HG03342 (cell line): ENCODE measurements around the gene ASB16.
A peak's percentile ranks its signal among the peaks of the same experiment; 100 is the strongest.

Source experiments
- ATAC-seq: cut with Tn5 transposase; IDR thresholded peaks from one replicate; pipeline ENCODE4 v1.9.1; 2021; ENCODE audit warnings: mild to moderate bottlenecking, moderate library complexity; ENCODE audit not compliant: unreplicated experiment

ASB16 gene

DNA sequence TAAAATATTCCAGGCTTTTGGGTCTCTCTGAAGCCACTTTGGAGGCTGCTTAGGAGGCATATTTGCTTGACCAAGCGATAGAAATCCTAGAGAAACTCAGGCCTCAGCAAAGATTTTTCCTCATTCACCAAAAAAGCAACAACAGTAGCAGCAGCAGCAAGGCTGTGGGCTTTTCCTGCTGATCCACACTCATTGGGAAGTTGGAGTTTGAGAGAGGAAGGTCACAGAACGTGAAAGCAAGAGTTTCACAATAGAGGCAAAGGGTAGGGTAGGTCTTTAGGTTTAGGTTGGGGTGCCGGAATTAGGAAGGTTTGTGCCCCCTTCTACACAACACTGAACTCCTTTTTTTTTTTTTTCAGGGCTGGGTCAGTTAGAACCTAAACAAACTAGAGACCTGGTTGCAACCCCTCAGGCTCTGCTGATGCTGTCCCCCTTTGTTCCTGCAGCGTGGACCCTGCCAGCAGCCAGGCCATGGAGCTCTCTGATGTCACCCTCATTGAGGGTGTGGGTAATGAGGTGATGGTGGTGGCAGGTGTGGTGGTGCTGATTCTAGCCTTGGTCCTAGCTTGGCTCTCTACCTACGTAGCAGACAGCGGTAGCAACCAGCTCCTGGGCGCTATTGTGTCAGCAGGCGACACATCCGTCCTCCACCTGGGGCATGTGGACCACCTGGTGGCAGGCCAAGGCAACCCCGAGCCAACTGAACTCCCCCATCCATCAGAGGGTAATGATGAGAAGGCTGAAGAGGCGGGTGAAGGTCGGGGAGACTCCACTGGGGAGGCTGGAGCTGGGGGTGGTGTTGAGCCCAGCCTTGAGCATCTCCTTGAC, 18.3 kb downstream of the ASB16 start:
- no peak for ATAC-seq

DNA sequence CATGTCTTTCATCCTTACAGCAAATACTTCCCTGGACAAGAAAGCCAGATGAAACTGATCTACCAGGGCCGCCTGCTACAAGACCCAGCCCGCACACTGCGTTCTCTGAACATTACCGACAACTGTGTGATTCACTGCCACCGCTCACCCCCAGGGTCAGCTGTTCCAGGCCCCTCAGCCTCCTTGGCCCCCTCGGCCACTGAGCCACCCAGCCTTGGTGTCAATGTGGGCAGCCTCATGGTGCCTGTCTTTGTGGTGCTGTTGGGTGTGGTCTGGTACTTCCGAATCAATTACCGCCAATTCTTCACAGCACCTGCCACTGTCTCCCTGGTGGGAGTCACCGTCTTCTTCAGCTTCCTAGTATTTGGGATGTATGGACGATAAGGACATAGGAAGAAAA, 20.0 kb downstream of the ASB16 start:
- ATAC-seq: no peak

DNA sequence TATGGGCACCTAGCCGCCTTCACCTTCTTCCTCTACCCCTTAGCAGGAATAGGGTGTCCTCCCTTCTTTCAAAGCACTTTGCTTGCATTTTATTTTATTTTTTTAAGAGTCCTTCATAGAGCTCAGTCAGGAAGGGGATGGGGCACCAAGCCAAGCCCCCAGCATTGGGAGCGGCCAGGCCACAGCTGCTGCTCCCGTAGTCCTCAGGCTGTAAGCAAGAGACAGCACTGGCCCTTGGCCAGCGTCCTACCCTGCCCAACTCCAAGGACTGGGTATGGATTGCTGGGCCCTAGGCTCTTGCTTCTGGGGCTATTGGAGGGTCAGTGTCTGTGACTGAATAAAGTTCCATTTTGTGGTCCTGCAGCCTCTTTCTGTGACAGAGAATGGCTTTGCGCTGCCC, 20.9 kb downstream of the ASB16 start:
- no peak for ATAC-seq

DNA sequence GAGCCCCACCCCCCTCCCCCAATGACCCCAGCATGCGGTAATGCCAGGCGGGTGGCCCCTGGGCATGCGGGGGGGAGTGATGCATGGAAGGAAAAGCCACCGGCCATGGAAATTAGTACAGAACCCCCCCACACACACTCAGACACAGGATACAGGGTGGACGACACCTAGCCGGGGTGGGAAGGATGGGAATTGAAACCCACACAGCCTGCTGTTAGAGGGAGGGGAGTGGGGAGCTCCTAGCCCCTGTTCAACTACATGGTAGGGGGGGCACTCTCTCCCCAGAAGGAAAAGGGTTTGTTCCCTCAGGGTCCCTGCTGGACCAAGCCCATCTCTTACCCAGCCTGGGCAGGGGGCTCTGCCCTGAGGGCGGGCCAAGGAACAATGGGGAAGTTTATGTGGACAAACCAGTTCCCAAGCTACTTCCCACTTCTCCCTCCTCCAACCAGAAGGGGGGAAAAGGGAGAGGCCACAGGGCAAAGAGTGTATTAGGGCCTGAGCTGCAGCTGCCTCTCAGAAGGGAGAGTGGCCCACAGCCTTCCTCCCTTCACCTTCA, 21.5 kb downstream of the ASB16 start:
- no peak for ATAC-seq

DNA sequence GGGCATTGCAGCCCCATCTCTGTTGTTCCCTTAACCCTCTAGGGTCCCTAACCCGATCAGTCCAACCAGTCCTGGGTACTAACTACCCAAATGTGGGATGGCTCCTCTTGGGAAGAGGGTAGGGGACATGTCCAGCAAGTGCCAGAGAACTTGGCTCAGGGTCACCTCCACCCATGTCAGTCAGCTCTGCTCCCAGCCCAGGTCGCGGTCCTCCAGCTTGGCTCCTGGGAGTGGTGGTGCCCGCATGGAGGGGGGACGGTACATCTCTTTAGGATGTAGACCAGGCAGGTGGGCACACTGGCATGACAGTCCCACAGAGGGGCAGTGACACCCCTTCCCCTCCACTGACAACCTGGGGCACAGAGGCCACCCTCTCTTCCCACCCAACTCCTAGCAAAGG, 22.2 kb downstream of the ASB16 start:
- no peak for ATAC-seq

DNA sequence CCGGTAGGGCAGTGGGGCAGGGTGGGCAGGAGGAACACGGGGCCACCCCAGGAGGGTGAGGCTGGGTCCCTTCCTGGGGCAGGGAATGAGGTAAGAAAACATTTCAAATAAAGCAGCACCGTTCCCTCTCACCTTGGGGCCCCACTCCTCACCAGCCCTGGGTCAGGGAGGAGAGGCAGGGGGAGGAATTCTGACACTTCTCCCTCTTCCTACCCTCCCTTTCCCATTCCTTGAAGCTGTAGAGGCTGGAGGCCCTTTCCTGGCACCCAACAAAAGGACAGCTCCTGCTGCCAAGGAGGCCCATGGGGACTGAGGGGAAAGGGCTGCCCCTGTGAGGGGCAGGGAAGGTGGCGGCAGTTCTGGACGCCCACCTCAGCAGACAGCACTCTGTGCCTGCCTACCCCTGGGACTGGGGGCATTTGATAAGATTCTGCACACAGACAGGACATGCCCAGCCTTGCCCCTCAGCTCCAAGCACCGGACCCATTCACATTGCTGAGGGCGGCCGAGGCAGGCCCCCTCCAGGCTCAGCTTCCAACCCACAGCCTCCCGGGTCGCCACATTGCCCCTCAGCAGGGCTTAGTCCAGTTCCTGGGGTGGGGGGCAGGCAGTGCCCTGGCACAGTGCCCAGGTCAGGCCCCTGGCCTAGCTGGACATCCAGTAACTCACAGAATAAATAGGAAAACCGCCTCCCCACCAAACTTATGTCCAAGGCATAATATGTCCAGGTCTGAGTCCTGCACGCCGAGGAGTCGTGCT, 23.0 kb downstream of the ASB16 start:
- ATAC-seq: no peak

DNA sequence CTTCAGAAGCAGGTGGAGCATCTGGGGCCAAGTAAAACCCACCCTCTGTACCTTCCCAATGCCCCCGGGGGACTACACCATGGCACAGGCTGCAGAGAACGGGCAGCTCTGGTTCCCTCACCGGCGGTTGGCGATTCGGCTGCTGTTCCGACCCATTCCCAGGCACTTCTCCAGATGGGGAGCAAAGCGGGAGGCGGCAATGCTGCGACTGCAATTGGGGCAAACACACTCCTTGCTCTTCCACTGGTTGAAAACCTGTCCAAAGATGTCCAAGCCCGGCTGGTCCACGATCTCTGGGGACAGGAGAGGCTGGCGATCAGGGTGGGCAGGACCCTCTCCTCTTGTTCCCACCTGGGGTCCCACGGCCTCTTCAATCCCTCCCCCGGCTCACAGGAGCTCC, 26.6 kb downstream of the ASB16 start:
- no peak for ATAC-seq

DNA sequence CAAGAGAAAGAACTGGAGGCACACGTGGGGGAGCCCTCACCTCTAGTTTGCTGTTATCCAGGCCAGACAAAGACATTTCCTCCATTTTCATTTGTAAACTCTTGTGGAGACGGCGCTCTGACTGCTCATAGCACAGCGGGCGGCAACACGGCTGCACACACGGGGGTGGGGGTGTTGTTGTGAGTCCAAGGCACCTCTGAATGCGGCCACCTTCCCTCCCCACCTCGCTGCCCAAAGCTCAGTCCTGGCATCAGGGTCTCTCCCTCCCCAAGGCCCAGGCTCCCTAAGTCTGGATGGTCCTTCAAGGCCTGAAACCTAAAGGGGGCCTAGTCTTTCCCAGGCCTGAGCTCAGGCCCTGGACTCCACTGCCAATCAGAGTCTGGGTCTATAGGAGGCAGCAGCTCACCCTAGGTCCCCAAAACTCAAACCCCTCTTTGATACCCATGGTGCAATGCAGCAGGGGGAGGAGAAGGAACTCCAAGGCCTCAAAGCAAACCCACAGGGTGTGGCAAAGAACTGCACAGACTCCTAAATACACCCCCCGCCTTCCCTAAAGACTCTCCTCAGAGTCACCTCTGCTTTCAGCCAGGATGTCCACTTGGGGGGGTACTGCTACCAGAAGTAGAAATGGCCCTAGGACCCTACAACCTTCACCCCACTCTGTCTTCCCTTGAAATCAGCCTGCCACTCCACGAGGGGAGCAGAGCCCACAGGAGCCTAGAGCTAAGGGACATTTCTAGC, 27.6 kb downstream of the ASB16 start:
- ATAC-seq: no peak

DNA sequence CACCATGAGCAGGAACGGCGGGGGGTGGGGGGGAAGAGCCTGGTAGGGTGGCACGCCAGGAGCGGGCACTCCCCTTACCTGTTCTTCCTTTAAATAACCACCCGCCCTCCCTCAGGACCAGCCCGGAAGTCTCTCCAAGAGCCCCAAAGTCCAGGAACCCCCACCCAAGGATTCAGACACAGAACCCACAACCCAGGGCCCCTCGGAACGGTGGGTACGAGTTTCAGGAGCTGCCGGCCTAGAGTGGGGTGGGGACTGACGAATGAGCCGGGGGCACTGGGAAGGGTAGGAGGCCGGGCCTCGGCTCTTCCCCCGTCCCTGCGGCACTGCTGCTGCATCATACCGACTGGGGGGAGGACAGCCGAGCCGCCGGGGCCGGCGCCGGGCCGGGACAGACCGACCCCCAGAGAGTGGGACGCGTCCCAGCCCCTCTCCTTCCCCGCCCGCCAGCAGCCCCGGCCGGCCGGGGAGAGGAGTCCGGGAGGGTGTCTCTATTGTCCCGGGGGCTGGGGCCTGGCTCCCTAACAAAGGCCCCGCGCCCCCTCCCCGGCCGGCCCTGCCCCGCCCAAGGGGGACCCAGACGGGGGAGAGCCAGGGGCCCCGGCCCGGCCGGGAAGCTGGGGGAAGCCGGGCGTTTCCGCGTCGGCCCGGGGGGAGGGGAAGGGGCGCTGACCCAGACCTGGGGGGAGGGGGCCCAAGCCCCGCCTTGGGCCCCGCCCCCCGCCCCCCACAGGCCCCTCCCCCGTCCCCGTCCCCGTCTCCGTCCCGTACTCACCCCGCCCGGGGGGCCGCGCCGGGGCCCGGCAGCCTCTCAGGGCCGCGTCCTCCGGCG, 28.4 kb downstream of the ASB16 start:
- ATAC-seq: peak; percentile 25

DNA sequence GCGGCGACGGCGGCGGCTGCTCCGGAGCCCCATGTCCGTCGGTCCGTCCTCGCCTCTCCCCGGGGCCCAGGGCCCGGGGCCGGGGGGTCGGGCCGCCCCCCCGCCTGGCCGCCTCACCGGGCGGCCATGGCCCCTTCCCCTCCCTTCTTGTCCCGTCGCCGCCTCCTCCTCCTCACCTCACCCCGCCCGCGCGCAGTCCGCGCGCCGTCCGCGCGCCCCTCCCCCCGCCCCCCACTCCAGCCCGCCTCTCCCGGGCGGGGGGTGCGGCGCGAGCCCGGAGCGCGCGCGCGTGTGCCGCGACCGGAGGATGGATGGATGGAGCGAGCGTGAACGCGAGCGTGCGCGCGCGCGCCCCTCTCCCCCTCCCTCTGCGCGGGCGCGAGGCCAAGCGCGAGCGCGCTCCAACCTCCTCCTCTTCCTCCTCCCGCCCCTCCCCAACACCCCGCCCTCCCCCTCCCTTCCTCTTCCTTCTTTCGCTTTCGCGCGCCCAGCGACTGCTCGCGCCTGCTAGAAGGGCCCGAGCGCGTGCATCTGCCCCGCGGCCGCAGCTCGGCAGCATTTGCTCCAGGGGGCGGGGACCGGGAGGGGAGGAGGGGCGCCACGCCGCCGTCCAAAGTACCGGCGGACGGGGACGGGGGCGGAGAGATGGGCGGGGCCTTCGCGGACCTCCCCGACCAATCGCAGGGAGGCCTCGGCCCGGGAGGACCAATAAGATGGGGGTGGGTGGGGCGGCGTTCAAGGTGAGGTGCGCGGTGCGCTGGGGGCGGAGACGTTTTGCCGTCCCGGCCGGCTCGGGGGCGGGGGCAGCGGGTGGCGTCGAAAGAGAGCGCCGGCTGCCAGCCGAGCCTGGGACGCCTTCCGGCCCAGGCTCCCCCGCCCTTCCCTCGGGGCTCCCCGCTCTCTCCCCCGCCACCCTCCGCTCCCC, 29.3 kb downstream of the ASB16 start, which contains the start of gene ATXN7L3:
Gene ATXN7L3 (minus strand): TSS at position 332 of the 925 bp plus-strand sequence. CDS start 1,814 bp downstream, outside the sequence.
- ATAC-seq: peak; percentile 61

DNA sequence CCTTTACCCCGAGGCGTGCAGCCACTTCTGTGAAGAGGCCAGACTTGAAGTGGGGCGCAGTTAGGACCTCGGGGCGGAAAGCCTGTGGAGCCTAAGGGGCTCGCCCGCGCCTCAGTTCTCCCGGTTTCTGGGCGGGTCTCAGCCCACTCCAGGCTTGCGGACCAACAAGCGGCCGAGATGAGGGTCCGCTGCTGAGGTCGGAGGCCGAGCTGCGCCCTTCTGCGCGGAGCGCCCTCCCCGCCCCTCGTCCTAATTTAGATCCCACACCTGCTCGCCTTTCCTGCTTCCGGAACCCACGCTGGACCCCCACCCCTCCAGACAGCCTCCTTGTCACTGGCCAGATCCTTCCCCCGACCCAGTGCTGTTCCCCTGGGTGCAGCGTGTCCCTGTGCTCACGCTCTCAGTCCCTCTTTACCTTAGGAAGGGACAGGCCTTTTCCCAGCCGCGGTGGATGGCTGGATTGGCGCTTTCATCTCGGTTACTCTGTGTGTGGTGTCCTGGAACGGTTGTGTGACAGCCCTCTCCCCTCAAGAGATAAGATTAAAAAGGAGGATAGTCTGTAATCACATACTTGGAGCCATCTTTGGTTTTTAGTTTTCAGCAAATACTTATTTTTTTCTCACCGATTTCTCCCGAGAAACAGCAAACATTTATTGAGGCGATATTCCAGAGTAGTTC, 30.1 kb downstream of the ASB16 start:
- ATAC-seq: peak; percentile 0

DNA sequence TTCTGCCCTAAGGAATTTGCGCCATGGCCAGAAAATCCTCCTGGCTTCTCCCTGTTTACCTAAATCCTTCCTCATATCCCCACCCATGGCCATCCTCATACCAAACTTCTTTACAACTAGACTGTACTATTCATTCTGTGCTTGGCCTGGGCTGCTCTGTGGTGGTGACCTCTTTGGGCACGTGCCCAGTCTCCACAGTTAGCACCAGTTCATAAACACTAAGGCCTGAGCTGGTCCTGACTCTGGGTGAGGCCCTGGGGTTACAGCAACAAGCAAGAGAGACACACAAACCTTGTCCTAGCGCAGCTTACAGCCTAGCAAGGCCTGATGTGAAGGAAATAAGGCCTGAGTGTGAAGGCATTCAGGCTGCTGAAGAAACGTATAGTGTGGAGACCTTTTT, 32.3 kb downstream of the ASB16 start:
- ATAC-seq: no peak

DNA sequence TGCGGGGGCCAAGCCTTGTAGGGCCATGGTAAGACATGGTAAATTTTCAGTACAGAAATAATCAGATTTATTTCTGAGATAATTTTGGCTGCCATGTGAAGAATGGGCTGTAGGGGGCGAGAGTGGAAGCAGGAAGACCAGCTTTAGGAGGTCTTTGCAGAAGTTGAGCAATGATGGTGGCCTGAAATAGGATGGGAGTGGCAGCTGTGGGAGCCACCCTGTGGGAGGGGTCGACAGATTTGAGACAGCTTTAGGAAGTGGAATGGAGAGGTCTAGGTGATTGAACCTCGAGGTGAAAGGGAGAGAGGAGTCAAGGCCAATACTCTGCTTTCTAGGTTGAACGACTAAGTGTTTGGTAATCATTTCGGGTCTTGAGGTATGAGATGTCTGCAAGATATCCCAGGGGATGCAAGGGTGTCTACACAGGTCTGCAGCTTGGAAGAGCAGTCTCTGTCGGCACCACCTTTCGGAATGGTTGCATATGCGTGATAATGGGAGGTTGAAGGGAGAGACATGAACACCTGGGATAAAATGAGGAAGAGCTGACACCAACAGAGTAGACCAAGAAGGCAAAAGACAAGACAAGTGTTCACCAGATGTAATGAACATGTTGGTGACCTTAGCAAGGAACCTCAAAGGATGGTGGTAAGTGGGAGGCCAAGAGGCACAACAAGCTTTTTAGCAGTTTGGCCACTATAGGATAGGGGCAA, 33.4 kb downstream of the ASB16 start:
- no peak for ATAC-seq

DNA sequence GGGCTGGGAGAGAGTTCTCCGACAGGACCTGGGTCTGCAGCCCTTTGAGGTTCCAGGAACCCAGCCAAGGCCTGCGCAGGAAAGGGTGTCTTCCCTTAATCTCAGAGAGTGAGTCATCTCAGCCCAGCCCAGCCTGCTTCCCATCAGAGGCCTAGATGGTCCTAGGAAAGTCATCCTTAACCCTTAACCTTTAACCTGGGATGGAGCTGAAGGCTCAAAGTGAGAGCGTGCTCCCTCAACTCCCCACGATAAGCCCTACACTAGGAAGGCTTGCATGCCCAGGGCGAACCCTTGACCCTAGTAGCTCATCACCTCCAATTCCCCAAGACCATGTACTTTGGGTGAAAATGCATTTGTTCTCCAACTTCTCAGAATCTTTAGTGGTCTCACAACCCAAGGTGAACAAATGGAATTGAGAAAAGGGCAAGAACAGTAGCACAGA, 34.0 kb downstream of the ASB16 start:
- ATAC-seq: no peak

DNA sequence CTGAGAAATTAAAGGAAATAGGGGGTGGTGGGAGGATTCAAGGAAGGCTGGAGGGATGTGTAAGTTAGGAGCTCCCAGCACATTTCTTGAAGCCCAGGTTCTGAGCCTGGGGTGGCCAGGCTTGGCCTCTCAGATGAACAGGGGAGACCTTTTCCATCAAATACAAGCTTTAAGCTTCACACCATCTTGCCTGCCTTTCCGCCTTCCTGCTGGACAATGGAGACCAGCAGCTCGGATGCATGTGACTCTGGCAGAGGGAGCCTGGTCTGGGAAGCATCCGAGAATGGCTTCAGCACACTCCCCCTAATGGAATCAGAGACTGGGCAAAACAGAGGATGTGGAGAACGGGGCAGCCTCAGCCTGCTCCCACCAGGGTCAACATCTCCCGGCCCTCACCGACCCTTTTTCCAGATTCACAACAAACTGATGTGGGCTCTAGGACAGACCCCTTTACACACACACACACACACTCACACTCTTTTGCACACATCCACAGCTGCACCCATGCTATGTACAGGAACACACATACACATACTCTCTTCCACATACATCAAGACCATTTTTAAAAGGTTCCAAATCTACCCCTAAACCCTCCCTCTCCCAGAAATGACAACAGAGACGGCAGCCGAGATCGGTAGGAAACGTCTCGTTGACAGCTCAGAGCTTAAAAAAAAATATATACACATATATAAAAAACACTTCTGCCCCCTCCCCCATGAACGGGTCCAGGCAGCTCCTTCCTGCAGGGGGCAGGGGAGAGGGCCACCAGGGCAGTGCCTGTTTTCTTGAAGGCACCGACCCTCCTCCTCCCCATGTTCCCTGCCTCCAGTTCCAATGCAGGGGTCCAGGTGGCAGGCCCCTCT, 35.7 kb downstream of the ASB16 start:
- no peak for ATAC-seq

DNA sequence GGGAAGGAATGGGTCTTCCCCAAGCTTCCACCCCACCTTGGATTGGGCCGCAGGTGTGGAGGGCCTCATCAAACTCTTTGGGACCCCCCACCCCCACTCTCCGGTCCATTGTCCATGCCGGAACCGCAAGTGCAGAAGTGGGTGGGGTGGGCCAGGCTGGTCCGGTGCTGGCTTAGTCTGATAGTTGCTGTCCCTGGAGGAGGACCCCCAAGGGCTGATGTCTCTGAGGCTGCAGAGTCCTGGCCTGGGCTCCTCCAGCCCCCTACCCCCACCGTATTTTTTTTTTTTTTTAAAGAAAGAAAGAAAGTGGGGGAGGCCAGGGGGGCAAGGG, 36.3 kb downstream of the ASB16 start:
- ATAC-seq: no peak

DNA sequence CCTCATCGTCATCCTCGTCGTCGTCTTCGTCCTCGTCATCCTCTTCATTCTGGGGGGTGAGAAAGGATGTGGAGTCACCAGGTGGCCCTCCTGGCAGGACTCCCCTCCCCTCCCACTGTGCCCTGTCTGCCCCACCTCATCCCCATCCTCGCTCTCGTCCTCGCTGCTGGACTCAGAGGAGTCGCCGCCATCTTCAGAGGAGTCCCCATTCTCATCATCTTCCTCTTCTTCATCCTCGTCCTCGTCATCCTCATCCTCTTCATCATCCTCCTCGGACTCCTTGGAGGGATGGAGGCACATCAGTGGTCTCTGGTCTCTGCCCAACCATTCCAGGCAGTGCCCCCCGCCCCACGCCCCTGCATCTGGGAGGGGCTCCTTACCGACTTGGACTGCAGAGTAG, 36.8 kb downstream of the ASB16 start:
- ATAC-seq: no peak
